Fibroblast of lung (primary cell): ENCODE results near the gene EGFL8. TPM values are rescaled to one million over a fixed set of nuclear protein-coding genes. Genes with fewer than 3 reads are reported as not detected.
"Not testable (repeated sequence)": the region's sequence is repeated elsewhere in the genome, so short reads cannot be mapped to it uniquely, and the experiment has no call there.

ENCODE experiments used
- DNase-seq, 2 donors: peaks; one replicate each; pipeline versions ENCODE4 v3.0.0 to v3.0.0-alpha.2; 2010; ENCODE audit warnings: low read depth in 2 of 2
- H2AFZ ChIP-seq: 2 replicates; pipeline ENCODE4 v1.5.1; 2012; ENCODE audit warnings: low read length, control low read depth, inconsistent platforms
- H3K27ac ChIP-seq: 2 replicates; pipeline ENCODE4 v1.5.1; 2011; ENCODE audit warnings: low read length, control low read depth; ENCODE audit not compliant: insufficient read depth
- H3K27me3 ChIP-seq: 2 replicates; pipeline ENCODE4 v1.5.1; 2011; ENCODE audit warnings: mild to moderate bottlenecking, low read length; ENCODE audit not compliant: control insufficient read depth, insufficient read depth
- H3K36me3 ChIP-seq: 2 replicates; pipeline ENCODE4 v1.5.1; 2011; ENCODE audit warnings: low read length; ENCODE audit not compliant: control insufficient read depth, insufficient read depth
- H3K4me1 ChIP-seq: 2 replicates; pipeline ENCODE4 v1.5.1; 2011; ENCODE audit warnings: low read length; ENCODE audit not compliant: control insufficient read depth, insufficient read depth; ENCODE audit errors: extremely low read depth
- H3K4me2 ChIP-seq: 2 replicates; pipeline ENCODE4 v1.5.1; 2011; ENCODE audit warnings: low read length, control low read depth; ENCODE audit not compliant: insufficient read depth; ENCODE audit errors: extremely low read depth
- H3K4me3 ChIP-seq, 4 experiments: fragments of 200-600 bp in 1 of 4; sonication (generic) in 1 of 4; replicated peaks in 1 of 4; 2 replicates each; pipeline ENCODE4 v1.5.1; 2011 to 2016; ENCODE audit warnings: low read length in 4 of 4, low read depth in 3 of 4, mild to moderate bottlenecking in 3 of 4, control low read depth in 2 of 4, inconsistent platforms in 1 of 4, mixed read lengths in 1 of 4; ENCODE audit not compliant: insufficient read depth in 1 of 4; ENCODE audit errors: control extremely low read depth in 1 of 4
- H3K79me2 ChIP-seq: 2 replicates; pipeline ENCODE4 v1.5.1; 2012; ENCODE audit warnings: mild to moderate bottlenecking, low read length, inconsistent platforms; ENCODE audit not compliant: control insufficient read depth, insufficient read depth
- H3K9ac ChIP-seq: 2 replicates; pipeline ENCODE4 v1.5.1; 2011; ENCODE audit warnings: mild to moderate bottlenecking, low read length, control low read depth; ENCODE audit not compliant: insufficient read depth
- H3K9me3 ChIP-seq: 2 replicates; pipeline ENCODE4 v1.5.1; 2012; ENCODE audit warnings: low read depth, low read length; ENCODE audit not compliant: control insufficient read depth, insufficient read depth
- H4K20me1 ChIP-seq: 2 replicates; pipeline ENCODE4 v1.5.1; 2011; ENCODE audit warnings: low read length; ENCODE audit not compliant: control insufficient read depth, insufficient read depth; ENCODE audit errors: extremely low read depth
- EZH2 ChIP-seq: IDR thresholded peaks from 2 replicates; pipeline ENCODE4 v1.5.1; 2012; ENCODE audit warnings: low read length, control low read depth, mild to moderate bottlenecking; ENCODE audit errors: missing control alignments
- polyA plus RNA-seq, 2 donors: library from polyadenylated mRNA; depleted of rRNA in 1 of 2; stranded (reverse) in 1 of 2; unstranded in 1 of 2; fragments of >200 nt; gene quantifications; 2 replicates each; pipeline ENCODE4 v1.2.1, GENCODE V29; 2011 to 2012; ENCODE audit warnings: missing spikeins in 1 of 2
- total RNA-seq: library from RNA; depleted of rRNA; stranded (reverse); fragments of >200 nt; gene quantifications from 2 replicates; pipeline ENCODE4 v1.2.1, GENCODE V29; 2014
- TF ChIP-seq, protein P1 (sequence below), 2 donors: IDR thresholded peaks in 1 of 2; conservative IDR thresholded peaks in 1 of 2; 1 replicate in 1 of 2; 2 replicates in 1 of 2; pipeline ENCODE4 v1.5.1; 2011 to 2012; ENCODE audit warnings: low read length in 2 of 2, control low read depth in 1 of 2, inconsistent platforms in 1 of 2, low read depth in 1 of 2, mild to moderate bottlenecking in 1 of 2

EGFL8 gene
- total and polyA plus RNA-seq, 2 donors (not counting 1 experiment from before 2014, with no cell fraction given), result 0.99 to 2.3 TPM

- Histone ChIP-seq H3K4me2 (peak overlapping the region; percentile 32), H3K9ac (peak overlapping the region; percentile 40), H3K79me2 (peaks cover 20% of the 10 kb centered on the region), H3K27me3 (no peaks in the 10 kb centered on the region), H3K4me3 (no peak overlapping the region), H3K36me3 (peaks cover 5% of the 10 kb centered on the region), H3K27ac (peak overlapping the region; percentile 16), H3K4me1 (peaks cover 15% of the 10 kb centered on the region), H2AFZ (no peak overlapping the region), H4K20me1 (no peaks in the 10 kb centered on the region), H3K9me3 (no peaks in the 10 kb centered on the region)
- DNase-seq, result no peak
- TF ChIP-seq, protein P1, sequence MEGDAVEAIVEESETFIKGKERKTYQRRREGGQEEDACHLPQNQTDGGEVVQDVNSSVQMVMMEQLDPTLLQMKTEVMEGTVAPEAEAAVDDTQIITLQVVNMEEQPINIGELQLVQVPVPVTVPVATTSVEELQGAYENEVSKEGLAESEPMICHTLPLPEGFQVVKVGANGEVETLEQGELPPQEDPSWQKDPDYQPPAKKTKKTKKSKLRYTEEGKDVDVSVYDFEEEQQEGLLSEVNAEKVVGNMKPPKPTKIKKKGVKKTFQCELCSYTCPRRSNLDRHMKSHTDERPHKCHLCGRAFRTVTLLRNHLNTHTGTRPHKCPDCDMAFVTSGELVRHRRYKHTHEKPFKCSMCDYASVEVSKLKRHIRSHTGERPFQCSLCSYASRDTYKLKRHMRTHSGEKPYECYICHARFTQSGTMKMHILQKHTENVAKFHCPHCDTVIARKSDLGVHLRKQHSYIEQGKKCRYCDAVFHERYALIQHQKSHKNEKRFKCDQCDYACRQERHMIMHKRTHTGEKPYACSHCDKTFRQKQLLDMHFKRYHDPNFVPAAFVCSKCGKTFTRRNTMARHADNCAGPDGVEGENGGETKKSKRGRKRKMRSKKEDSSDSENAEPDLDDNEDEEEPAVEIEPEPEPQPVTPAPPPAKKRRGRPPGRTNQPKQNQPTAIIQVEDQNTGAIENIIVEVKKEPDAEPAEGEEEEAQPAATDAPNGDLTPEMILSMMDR (conservative IDR thresholded peaks at IDR 0.05 in 1 of 2, IDR thresholded peaks at IDR 0.05 in 1 of 2; ENCODE audit: low read depth in 1 of 2, low read length in 2 of 2), result no peak
- TF ChIP-seq EZH2, result no peak
Measured at GRCh38 chr6:32191696-32192607, 27.6 kb downstream of the EGFL8 start.

GRCh38 chr6:32192608-32193039 lies 28.2 kb downstream of the EGFL8 start, which contains the start of gene GPSM3:
Gene GPSM3, minus strand, starts transcription at chr6:32192643. Its CDS starts 130 bp downstream, at chr6:32192513.
- H3K4me2 ChIP-seq, result peak within 1 kb of the TSS; percentile 55
- no peak within 1 kb of the TSS for H3K4me3 ChIP-seq
- peaks cover 17% of the 10 kb centered on the region for H3K79me2 ChIP-seq
- TF ChIP-seq EZH2, result no peak
- TF ChIP-seq, protein P1 (conservative IDR thresholded peaks at IDR 0.05 in 1 of 2, IDR thresholded peaks at IDR 0.05 in 1 of 2; ENCODE audit: low read depth in 1 of 2, low read length in 2 of 2), result no peak
- H4K20me1 ChIP-seq, result no peaks in the 10 kb centered on the region
- H3K27ac ChIP-seq, result peak within 1 kb of the TSS; percentile 44
- DNase-seq, result peak; percentile 25 to 37
- H3K36me3 ChIP-seq, result peaks cover 2% of the 10 kb centered on the region
- H3K9me3 ChIP-seq, result no peaks in the 10 kb centered on the region
- H3K27me3 ChIP-seq, result no peaks in the 10 kb centered on the region
- peak within 1 kb of the TSS; percentile 84 for H2AFZ ChIP-seq
- peaks cover 17% of the 10 kb centered on the region for H3K4me1 ChIP-seq
- peak within 1 kb of the TSS; percentile 40 for H3K9ac ChIP-seq

GRCh38 chr6:32193096-32193495 lies 28.7 kb downstream of the EGFL8 start:
- not testable (repeated sequence) for H3K27ac ChIP-seq, DNase-seq, H3K4me2 ChIP-seq, H4K20me1 ChIP-seq, H3K4me3 ChIP-seq, H3K36me3 ChIP-seq, H3K9me3 ChIP-seq, H3K9ac ChIP-seq, H3K27me3 ChIP-seq
- peaks cover 13% of the 10 kb centered on the region for H3K79me2 ChIP-seq
- peaks cover 17% of the 10 kb centered on the region for H3K4me1 ChIP-seq
- H2AFZ ChIP-seq, result peak overlapping the region; percentile 84
